Suprapubic skin (tissue), 4 donors: ENCODE data around the gene ACOT2. TPM values are rescaled to one million over a fixed set of nuclear protein-coding genes. Genes with fewer than 3 reads are reported as not detected.

Source experiments
- DNase-seq, 2 donors: peaks; one replicate each; pipeline ENCODE4 v3.0.0-alpha.2; 2019; ENCODE audit warnings: low spot score in 2 of 2
- H3K27ac ChIP-seq: fragments of 200-600 bp; sonication (generic); one replicate; pipeline ENCODE4 v1.5.1; 2019
- H3K27me3 ChIP-seq: fragments of 200-600 bp; sonication (generic); one replicate; pipeline ENCODE4 v1.5.1; 2019
- H3K36me3 ChIP-seq: fragments of 200-600 bp; sonication (generic); one replicate; pipeline ENCODE4 v1.5.1; 2019
- H3K4me1 ChIP-seq: fragments of 200-600 bp; sonication (generic); one replicate; pipeline ENCODE4 v1.5.1; 2019
- H3K4me3 ChIP-seq: fragments of 200-600 bp; sonication (generic); one replicate; pipeline ENCODE4 v1.5.1; 2019; ENCODE audit warnings: mild to moderate bottlenecking
- H3K9me3 ChIP-seq: fragments of 200-600 bp; sonication (generic); one replicate; pipeline ENCODE4 v1.5.1; 2019
- CTCF ChIP-seq, 2 donors: fragments of 200-600 bp in 1 of 2; fragments of 450-650 bp in 1 of 2; sonication (generic) in 1 of 2; IDR thresholded peaks; one replicate each; pipeline ENCODE4 v1.5.1; 2016 to 2019; ENCODE audit warnings: antibody characterized with exemption in 2 of 2, mild to moderate bottlenecking in 1 of 2, moderate library complexity in 1 of 2
- EP300 ChIP-seq: sonication (generic); formaldehyde crosslinking; IDR thresholded peaks from one replicate; pipeline ENCODE4 v1.6.1; 2017; ENCODE audit warnings: antibody characterized with exemption
- POLR2A ChIP-seq, 2 donors: fragments of 450-650 bp; IDR thresholded peaks; one replicate each; pipeline ENCODE4 v1.6.1; 2017; ENCODE audit warnings: antibody characterized with exemption in 2 of 2, mild to moderate bottlenecking in 2 of 2, moderate library complexity in 2 of 2
- POLR2AphosphoS5 ChIP-seq, 3 donors: sonication (generic); formaldehyde crosslinking; IDR thresholded peaks; one replicate each; pipeline ENCODE4 v1.6.1; 2017; ENCODE audit warnings: antibody characterized with exemption in 3 of 3
- WGBS: methylation state at CpG from one replicate; pipeline ENCODE4 v1.1.5; 2018; 5-methylcytosine and 5-hydroxymethylcytosine counted together
- total RNA-seq, 4 donors: library from RNA; depleted of rRNA; stranded (reverse); fragments of >200 nt; gene quantifications; one replicate each; pipeline ENCODE4 v1.1.0, GENCODE V29; 2016

The ACOT2 gene
- total RNA-seq, 4 donors from 2014 or later: 16.6 to 35.6 (median 23.1) TPM

- no peaks in the 10 kb centered on the region for H3K36me3 ChIP-seq
- TF ChIP-seq POLR2AphosphoS5 (IDR thresholded peaks at IDR 0.05) (no peak), CTCF (IDR thresholded peaks at IDR 0.05) (no peak), EP300 (no peak), POLR2A (IDR thresholded peaks at IDR 0.05) (no peak)
- H3K27ac ChIP-seq: no peak overlapping the region
- 44% methylated on average over 2 of the region's 2 CpGs for WGBS
- no peak for DNase-seq
- no peaks in the 10 kb centered on the region for H3K4me1 ChIP-seq
- H3K4me3 ChIP-seq: no peak overlapping the region
- H3K9me3 ChIP-seq: no peaks in the 10 kb centered on the region
- H3K27me3 ChIP-seq: no peaks in the 10 kb centered on the region
These were observed 41.7 kb downstream of the ACOT2 start for GRCh38 chr14:73610687-73611086.

- 3% methylated on average over 3 of the region's 84 CpGs for WGBS
- peak within 1 kb of the TSS; percentile 67 for H3K4me3 ChIP-seq
- no peaks in the 10 kb centered on the region for H3K36me3 ChIP-seq
- peak within 1 kb of the TSS; percentile 83 for H3K27ac ChIP-seq
- no peaks in the 10 kb centered on the region for H3K27me3 ChIP-seq
- H3K9me3 ChIP-seq: no peaks in the 10 kb centered on the region
- TF ChIP-seq POLR2A (IDR thresholded peaks at IDR 0.05) (no peak), POLR2AphosphoS5 (IDR thresholded peaks at IDR 0.05) (no peak), EP300 (no peak), CTCF (IDR thresholded peaks at IDR 0.05) (no peak)
- peak; percentile 83 to 85 for DNase-seq
- H3K4me1 ChIP-seq: no peaks in the 10 kb centered on the region
These were observed 43.5 kb downstream of the ACOT2 start, which contains the start of gene ACOT6 for GRCh38 chr14:73612339-73613045. ACOT6 (plus strand) TSS chr14:73612517; CDS start chr14:73612572, 55 bp downstream.

GRCh38 chr14:73613046-73613383 is 44.0 kb downstream of the ACOT2 start:
- no peak for DNase-seq
- H3K36me3 ChIP-seq: no peaks in the 10 kb centered on the region
- H3K4me1 ChIP-seq: no peaks in the 10 kb centered on the region
- H3K27me3 ChIP-seq: no peaks in the 10 kb centered on the region
- TF ChIP-seq POLR2AphosphoS5 (IDR thresholded peaks at IDR 0.05): no peak
- no peak for TF ChIP-seq CTCF (IDR thresholded peaks at IDR 0.05)
- no peak for TF ChIP-seq EP300
- no peak for TF ChIP-seq POLR2A (IDR thresholded peaks at IDR 0.05)
- H3K27ac ChIP-seq: peak overlapping the region; percentile 83
- no peaks in the 10 kb centered on the region for H3K9me3 ChIP-seq
- H3K4me3 ChIP-seq: peak overlapping the region; percentile 67
- 3% methylated on average over 9 of the region's 13 CpGs for WGBS

GRCh38 chr14:73613419-73613963 is 44.5 kb downstream of the ACOT2 start:
- Histone ChIP-seq H3K36me3 (no peaks in the 10 kb centered on the region), H3K27ac (no peak overlapping the region), H3K9me3 (no peaks in the 10 kb centered on the region), H3K4me1 (no peaks in the 10 kb centered on the region), H3K27me3 (no peaks in the 10 kb centered on the region), H3K4me3 (peak overlapping the region; percentile 67)
- 62% methylated on average over 3 of the region's 3 CpGs for WGBS
- DNase-seq: no peak
- TF ChIP-seq CTCF (IDR thresholded peaks at IDR 0.05) (no peak), POLR2AphosphoS5 (IDR thresholded peaks at IDR 0.05) (no peak), POLR2A (IDR thresholded peaks at IDR 0.05) (no peak), EP300 (no peak)

- TF ChIP-seq POLR2A (IDR thresholded peaks at IDR 0.05): no peak
- no peak for TF ChIP-seq EP300
- Histone ChIP-seq H3K4me3 (no peak overlapping the region), H3K27ac (no peak overlapping the region), H3K36me3 (no peaks in the 10 kb centered on the region), H3K27me3 (no peaks in the 10 kb centered on the region), H3K9me3 (no peaks in the 10 kb centered on the region), H3K4me1 (no peaks in the 10 kb centered on the region)
- DNase-seq: no peak
- 81% methylated on average over 4 of the region's 4 CpGs for WGBS
These were observed 47.8 kb downstream of the ACOT2 start for GRCh38 chr14:73616831-73617230.
